Measurements from ENCODE around the gene DCST1.

Gene DCST1

DNA sequence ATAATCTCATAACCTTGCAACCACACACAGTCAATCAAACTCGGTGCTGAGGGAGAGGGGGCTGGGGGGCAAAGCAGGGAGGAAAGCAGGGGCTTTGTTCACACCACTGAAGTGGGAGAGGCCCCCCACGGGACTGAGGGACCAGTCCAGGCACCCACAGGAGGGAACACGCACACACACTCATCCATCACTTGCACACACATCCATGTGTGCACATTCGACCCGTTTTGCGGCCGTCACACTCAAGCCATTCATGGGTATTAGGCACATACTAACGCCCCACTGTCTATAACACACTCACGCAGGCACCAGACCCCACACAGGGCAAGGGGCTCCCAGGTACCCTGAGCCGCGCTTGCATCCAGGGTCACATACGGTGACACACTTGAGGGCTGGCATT lies 59.0 kb downstream of the DCST1 start:
- DNase-seq, result no peak

- peak; percentile 36 for DNase-seq
Measured at GRCh38 chr1:155093911-155094621, 60.4 kb downstream of the DCST1 start.

DNA sequence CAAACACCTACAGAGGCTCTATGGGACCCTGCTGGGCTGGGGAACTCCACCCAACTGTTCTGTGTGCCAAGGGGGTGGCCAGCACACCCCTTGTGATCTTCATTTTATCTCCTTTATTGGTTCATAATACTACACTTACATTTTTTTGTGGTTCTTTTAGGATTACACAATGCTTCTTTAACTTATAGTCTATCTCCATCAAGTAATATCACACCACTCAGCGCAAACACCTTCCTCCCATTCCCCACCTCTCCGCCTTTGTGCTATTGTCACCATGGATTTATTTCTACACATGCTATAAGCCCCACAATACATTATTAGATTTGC lies 61.0 kb downstream of the DCST1 start:
- no peak for DNase-seq

- no peak for DNase-seq
Measured at GRCh38 chr1:155099331-155099730, 65.7 kb downstream of the DCST1 start.

Data from fibroblast of upper back skin (primary cell).